GM12864 (cell line): ENCODE measurements around the gene NOMO2.
"Not testable (repeated sequence)": the region's sequence is repeated elsewhere in the genome, so short reads cannot be mapped to it uniquely, and the experiment has no call there.

Experiments
- DNase-seq: peaks from one replicate; pipeline ENCODE4 v3.0.0-alpha.2; 2011; ENCODE audit warnings: low read depth
- H3K4me3 ChIP-seq: 2 replicates; pipeline ENCODE4 v1.5.1; 2011; ENCODE audit warnings: mild to moderate bottlenecking, low read depth, low read length, control low read depth

NOMO2 gene

GRCh38 chr16:18537004-18537403 is 24.9 kb downstream of the NOMO2 start:
- DNase-seq, H3K4me3 ChIP-seq: not testable (repeated sequence)

DNA sequence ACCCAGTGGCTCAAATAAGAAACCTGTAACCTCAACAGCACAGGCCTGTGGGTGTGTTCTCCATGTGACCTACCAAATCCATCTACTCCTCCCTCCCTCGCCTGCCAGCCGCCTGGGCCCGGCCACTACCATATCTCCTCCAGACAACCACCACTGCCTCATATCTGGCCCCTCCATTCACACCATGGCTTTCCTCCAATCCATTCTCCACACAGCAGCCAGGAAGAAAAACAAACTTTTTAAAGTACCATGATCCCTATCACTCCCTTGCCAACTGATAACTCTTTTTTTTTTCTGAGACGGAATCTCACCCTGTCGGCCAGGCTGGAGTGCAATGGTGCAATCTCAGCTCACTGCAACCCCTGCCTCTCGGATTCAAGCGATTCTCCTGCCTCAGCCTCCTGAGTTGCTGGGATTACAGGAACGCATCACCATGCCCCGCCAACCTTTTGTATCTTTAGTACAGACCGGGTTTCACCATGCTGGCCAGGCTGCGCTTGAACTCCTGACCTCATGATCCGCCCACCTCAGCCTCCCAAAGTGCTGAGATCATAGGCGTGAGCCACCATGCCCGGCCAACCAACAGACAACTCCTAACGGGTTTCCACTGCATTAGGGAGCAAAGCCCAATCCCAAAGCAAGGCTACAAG is 26.3 kb downstream of the NOMO2 start:
- DNase-seq: not testable (repeated sequence)

GRCh38 chr16:18534308-18534707 is 27.6 kb downstream of the NOMO2 start:
- not testable (repeated sequence) for H3K4me3 ChIP-seq, DNase-seq

More for the DNA sequence above, 26.3 kb downstream of the NOMO2 start:
- H3K4me3 ChIP-seq: not testable (repeated sequence)

DNA sequence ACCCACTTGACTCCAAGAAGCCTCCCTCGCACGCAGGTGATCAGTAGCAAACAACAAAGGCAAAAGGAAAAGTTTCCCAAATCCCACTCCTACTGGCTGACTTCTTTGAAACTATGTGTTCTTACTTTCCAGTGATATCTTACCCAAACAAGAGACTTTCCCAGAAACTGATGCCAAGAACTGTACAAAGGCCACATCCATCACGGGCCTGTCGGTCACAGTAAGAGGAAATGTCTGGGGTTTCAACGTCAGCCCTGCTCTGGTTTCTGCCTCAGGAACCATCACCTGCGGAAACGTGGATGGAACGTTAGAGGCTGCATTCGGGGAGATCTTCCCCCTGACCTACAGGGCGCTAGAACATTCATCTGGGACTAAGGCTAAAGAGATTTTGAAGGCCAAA is 30.6 kb downstream of the NOMO2 start:
- DNase-seq, H3K4me3 ChIP-seq: not testable (repeated sequence)

DNA sequence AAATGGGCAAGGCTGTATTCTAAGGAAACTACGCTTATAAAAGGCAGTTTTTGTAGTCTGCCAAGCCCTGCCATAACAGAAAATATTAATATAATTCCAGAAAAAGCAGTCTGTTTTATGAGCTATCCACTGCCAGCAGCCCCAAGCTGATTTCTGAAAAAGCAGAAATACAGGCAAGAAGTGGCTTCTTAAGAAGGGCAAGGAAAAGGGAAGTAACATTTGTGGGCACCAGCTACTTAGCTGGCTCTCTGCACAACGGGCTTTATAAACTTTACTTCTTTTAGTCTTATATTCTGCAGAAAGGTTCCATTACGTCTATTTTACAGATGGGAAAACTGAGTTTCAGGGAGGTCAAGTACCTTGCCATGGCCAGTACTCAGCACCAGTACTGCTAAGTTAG is 31.6 kb downstream of the NOMO2 start:
- not testable (repeated sequence) for DNase-seq, H3K4me3 ChIP-seq

GRCh38 chr16:18526547-18526946 is 35.4 kb downstream of the NOMO2 start:
- H3K4me3 ChIP-seq, DNase-seq: not testable (repeated sequence)

DNA sequence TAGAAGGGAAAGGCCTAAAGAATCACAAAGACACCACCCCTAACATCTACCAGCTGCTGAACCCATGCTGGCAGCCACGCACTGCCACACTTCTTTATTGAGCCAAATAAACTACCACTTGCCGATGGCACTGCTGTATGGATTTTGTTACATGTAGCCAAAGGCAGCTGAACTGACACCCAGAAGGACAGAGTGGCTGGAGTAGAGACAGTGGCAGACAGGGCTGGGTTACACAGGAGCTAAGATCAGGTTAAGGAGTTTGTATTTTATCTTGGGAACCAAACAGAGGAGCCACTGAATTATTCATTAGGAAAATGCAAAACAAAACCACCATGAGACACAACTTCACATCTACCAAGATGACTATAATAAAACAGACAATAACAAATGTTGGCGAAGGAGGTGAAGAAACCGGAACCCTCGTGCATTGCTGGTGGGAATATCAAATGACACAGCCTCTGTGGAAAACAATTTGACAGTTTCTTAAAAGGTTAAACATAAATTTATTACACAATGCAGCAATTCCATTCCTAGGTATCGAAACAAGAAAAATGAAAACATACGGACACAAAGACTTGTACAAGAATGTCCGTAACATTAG is 35.9 kb downstream of the NOMO2 start:
- H3K4me3 ChIP-seq, DNase-seq: not testable (repeated sequence)

DNA sequence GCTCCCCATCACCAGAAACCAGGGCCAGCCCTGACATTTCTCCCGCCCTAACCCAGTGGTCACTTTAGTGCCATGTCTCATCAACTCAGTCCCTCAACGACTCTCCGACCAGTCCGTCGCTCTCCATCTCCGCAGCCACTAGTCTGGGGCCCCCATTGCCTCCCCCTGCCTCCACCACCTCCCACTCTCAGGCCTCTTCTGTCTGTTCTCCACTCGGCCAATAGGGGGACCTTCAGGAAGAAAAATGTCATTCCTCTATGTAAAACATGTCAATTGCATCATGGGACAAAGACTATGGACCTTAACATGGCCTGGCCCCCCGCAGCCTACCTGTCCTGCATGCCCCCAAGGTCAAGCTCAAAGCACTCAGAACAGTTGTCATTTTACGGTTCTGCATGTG is 39.3 kb downstream of the NOMO2 start:
- not testable (repeated sequence) for H3K4me3 ChIP-seq, DNase-seq

DNA sequence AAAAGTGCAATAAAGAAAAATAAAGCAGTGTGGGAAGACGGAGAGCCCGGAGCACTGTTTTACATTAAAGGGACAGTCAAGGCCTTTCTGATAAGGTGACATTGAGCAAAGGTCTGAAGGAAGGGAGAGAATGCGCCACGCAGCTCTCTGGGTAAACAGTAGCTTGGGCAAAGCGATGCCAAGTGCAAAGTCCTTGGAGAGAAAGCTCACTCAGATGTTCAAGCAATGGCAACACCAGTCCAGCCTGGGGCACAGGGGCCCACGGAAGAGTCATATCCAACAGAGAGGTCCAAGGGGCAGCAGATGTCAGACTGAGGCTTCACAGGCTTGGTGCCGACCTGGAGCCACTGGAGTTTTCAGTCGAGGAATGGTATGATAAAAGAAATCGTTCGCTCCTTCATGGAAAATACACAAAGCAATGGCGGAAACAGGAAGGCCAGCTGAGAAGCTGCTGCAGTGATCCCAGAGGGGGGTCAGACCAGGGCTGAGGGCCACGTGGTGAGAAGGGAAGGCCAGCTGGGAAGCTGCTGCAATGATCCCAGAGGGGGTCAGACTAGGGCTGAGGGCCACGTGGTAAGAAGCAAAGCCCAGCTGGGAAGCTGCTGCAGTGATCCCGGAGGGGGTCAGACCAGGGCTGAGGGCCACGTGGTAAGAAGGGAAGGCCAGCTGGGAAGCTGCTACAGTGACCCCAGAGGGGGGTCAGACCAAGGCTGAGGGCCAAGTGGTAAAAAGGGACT is 40.3 kb downstream of the NOMO2 start:
- not testable (repeated sequence) for H3K4me3 ChIP-seq, DNase-seq

- not testable (repeated sequence) for DNase-seq, H3K4me3 ChIP-seq
Measured at GRCh38 chr16:18518536-18519283, 43.2 kb downstream of the NOMO2 start.

DNA sequence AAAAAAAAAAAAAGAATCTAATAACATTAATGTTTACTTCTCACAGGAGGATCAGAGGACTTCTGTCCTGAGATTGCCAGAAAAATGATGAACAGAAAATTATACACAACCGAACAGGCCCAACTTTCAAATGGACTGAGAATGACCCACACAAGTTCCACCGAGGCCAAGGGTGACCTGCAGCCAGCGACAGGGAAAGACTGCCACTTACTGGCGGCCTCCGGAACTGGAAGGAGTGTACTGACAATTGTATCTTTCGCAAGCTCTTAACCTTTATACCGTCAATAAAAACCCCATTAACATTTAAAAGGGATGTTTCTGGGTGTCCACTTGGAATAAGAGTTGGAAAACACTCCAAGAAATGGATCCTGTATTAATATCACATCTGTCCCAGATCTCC is 63.5 kb downstream of the NOMO2 start:
- not testable (repeated sequence) for H3K4me3 ChIP-seq, DNase-seq

DNA sequence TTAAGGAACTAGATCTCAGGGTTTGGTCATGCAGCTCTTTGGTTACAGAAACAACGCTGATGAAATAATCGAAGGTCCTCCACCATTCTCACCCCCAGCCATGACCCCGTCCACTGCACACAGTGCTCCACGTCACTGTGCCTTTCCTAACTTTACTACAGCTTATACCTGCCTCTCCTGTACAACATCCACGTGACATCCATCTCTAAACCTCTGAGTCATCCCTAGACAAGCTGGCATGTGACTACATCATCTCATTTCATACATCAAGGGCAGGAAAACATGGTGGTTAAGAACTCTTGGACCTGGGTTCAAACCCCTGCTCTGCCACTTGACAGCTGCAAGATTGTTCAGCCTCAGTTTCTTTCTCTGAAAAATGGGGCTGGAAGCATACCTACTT is 64.9 kb downstream of the NOMO2 start:
- H3K4me3 ChIP-seq, DNase-seq: not testable (repeated sequence)

GRCh38 chr16:18492118-18492897 is 69.6 kb downstream of the NOMO2 start:
- H3K4me3 ChIP-seq, DNase-seq: not testable (repeated sequence)

DNA sequence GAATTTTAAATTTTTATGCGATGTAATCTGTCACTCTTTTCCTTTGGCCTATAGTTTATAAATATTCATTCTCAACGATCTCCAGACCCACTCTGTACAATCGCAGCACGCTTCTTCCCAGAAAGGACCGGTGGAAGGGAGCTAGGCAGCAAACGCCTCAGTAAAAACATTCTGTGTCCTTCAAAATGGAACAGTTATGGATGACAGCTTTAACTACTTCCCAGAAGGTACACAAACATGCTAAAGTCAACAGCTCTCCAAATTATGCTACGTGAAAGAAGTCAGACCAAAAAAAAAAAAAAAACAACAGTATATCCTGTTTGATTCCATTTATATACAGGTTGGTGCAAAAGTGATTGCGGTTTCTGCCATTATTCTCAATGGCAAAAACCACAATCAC is 125.9 kb downstream of the NOMO2 start:
- not testable (repeated sequence) for DNase-seq, H3K4me3 ChIP-seq

DNA sequence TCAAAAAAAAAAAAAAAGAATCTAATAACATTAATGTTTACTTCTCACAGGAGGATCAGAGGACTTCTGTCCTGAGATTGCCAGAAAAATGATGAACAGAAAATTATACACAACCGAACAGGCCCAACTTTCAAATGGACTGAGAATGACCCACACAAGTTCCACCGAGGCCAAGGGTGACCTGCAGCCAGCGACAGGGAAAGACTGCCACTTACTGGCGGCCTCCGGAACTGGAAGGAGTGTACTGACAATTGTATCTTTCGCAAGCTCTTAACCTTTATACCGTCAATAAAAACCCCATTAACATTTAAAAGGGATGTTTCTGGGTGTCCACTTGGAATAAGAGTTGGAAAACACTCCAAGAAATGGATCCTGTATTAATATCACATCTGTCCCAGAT is 146.1 kb downstream of the NOMO2 start:
- H3K4me3 ChIP-seq, DNase-seq: not testable (repeated sequence)

GRCh38 chr16:18409532-18410293 is 152.2 kb downstream of the NOMO2 start:
- H3K4me3 ChIP-seq, DNase-seq: not testable (repeated sequence)

DNA sequence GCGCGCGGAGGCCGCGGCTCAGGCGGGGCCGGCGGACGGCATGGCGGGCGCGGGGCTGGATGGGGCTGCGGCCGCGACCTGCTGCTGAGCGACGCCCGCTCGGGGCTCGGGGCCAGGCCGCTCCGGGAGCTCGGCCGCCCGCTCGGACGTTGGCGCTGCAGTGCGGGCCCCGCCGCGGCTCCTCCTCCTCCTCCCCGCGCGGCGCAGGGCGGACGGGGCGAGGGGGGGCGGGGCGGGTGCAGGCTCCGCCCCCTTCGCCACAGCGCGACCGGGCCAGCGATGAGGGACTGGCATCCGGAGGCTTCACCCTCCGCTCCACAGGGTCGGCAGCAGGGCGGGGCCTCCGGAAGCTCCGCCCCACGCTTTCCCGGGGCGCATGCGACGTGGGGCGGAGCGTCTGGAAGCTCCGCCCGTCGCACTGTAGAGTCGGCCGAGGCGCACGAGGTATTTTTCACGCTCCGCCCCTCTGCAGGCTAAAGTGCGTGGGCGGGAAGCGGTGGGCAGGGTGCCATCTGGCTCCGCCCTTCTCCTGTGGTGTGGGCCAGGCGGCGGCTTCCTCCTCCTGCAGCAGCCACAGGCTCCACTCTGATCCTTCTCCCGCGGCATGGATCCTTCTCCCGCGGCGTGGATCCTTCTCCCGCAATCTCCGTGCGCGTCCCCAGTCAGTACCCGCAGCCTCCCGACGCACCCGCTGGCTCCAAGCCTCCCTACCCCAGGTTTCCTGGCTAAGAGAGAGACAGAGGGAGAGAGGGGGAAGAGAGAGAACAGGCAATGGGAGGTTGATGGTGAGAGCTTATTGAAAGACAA is 159.8 kb downstream of the NOMO2 start:
- not testable (repeated sequence) for DNase-seq, H3K4me3 ChIP-seq
